Activated B cell treated with CpG ODN at 0.5 μM for 24 hours (primary cell): Measurements from ENCODE around the gene DAPK2. TPM values are rescaled to one million over a fixed set of nuclear protein-coding genes. Genes with fewer than 3 reads are reported as not detected.

ENCODE experiments used
- ATAC-seq: fragments of 200-7000 bp; cut with Tn5 transposase; one replicate; pipeline ENCODE4 v1.10.0; 2021; ENCODE audit warnings: low read depth, mild to moderate bottlenecking, moderate library complexity
- CTCF ChIA-PET: fragments of 350-600 bp; sonication (Branson Sonifier 250); formaldehyde crosslinking; loops from one replicate; lab custom pipeline; 2021; ENCODE audit warnings: antibody characterized with exemption; lab: Charles Lee
- POLR2A ChIA-PET: fragments of 350-600 bp; sonication (Branson Sonifier 250); formaldehyde crosslinking; loops from one replicate; lab custom pipeline; 2021; ENCODE audit warnings: antibody characterized with exemption; lab: Charles Lee
- DNase-seq: peaks from one replicate; pipeline ENCODE4 v3.0.0; 2022
- H3K27ac Mint-ChIP-seq: one replicate; pipeline ENCODE4 v1.8.0; 2020; ENCODE audit warnings: mixed read lengths
- H3K27me3 Mint-ChIP-seq: one replicate; pipeline ENCODE4 v1.8.0; 2021; ENCODE audit warnings: mixed read lengths
- H3K36me3 Mint-ChIP-seq: one replicate; pipeline ENCODE4 v1.8.0; 2021; ENCODE audit warnings: low read depth, mixed read lengths
- H3K4me1 Mint-ChIP-seq: one replicate; pipeline ENCODE4 v1.8.0; 2021; ENCODE audit warnings: mixed read lengths
- H3K4me3 Mint-ChIP-seq: one replicate; pipeline ENCODE4 v1.8.0; 2020; ENCODE audit warnings: mild to moderate bottlenecking, mixed read lengths
- H3K9me3 Mint-ChIP-seq: one replicate; pipeline ENCODE4 v1.8.0; 2020; ENCODE audit warnings: mixed read lengths
- CTCF ChIP-seq: fragments of 200-600 bp; IDR thresholded peaks from one replicate; pipeline ENCODE4 v1.8.0; 2022; ENCODE audit warnings: antibody characterized with exemption, mild to moderate bottlenecking
- intact Hi-C: fragments of 100-400 bp; cut with micrococcal nuclease; formaldehyde crosslinking; loops from one replicate; pipeline ENCODE4 v1.15.1; 2024
- total RNA-seq: library from RNA; stranded (reverse); gene quantifications from 2 replicates; pipeline ENCODE4 v1.2.3, GENCODE V29; 2022

Gene DAPK2
- total RNA-seq, 1 donor from 2014 or later, result 4.3 TPM

DNA sequence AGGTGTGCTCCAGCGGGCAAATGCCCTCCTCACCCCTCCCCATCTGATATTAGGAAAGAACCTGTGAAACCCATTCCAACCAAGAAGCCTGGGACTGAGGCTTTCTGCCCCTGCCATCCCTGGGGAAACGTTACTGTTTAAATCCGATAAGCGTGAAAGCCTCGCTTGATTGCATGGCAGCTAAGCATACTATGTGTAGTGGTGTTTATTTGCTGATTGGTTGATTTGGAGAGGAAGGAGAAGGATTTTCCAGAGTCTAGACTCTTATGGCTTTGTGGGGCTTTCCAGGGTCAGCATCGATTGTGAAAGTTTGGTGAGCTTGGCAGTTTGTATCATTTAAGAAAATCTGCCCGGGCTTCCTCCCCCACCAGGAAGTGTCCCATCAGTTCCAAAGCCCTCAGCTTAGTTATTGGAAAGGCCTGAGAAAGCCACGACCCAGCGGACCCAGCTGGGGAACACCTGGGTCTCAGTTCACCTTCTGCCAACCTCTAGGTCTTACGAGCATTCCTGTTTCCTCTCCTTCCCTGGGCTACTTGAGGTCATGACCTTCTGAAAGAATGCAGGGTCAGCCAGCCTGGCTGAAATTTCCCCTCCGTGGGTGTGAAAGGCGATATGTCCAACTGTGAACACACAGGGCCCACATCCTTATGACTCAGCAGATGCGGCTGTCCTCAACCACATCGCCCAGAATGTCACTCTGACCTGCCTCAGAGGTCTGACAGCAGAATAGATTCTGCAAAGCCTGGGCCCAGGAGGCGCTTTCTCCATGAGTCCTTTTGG, 149.8 kb downstream of the DAPK2 start:
- peaks cover 45% of the 10 kb centered on the region for H3K4me1 Mint-ChIP-seq
- ATAC-seq, result no peak
- ChIA-PET POLR2A (no interaction called here), CTCF (no interaction called here)
- no peak for DNase-seq
- no peaks in the 10 kb centered on the region for H3K9me3 Mint-ChIP-seq
- intact Hi-C loops, result no loop called here
- TF ChIP-seq CTCF, result no peak
- H3K27me3 Mint-ChIP-seq, result no peaks in the 10 kb centered on the region
- H3K4me3 Mint-ChIP-seq, result no peak overlapping the region
- H3K27ac Mint-ChIP-seq, result no peak overlapping the region
- H3K36me3 Mint-ChIP-seq, result no peaks in the 10 kb centered on the region

- H3K27me3 Mint-ChIP-seq, result no peaks in the 10 kb centered on the region
- DNase-seq (no peak), ATAC-seq (no peak)
- no peak overlapping the region for H3K27ac Mint-ChIP-seq
- H3K4me1 Mint-ChIP-seq, result peaks cover 49% of the 10 kb centered on the region
- ChIA-PET CTCF (interaction anchor here (8.0 kb wide), 1 partner anchor 142 kb away, joined by 100 read pairs; no protein-coding TSS in a partner anchor), POLR2A (no interaction called here)
- intact Hi-C loops, result no loop called here
- TF ChIP-seq CTCF, result no peak
- no peaks in the 10 kb centered on the region for H3K9me3 Mint-ChIP-seq
- no peak overlapping the region for H3K4me3 Mint-ChIP-seq
- no peaks in the 10 kb centered on the region for H3K36me3 Mint-ChIP-seq
These were observed 150.5 kb downstream of the DAPK2 start for GRCh38 chr15:63895787-63896218.

- no peaks in the 10 kb centered on the region for H3K9me3 Mint-ChIP-seq
- ATAC-seq, result no peak
- POLR2A ChIA-PET, result no interaction called here
- no peak overlapping the region for H3K27ac Mint-ChIP-seq
- CTCF ChIA-PET, result interaction anchor here (1.2 to 8.0 kb wide), 2 partner anchors 141 to 172 kb away, joined by 3 to 100 read pairs; no protein-coding TSS in a partner anchor
- H3K27me3 Mint-ChIP-seq, result no peaks in the 10 kb centered on the region
- no peak overlapping the region for H3K4me3 Mint-ChIP-seq
- H3K36me3 Mint-ChIP-seq, result no peaks in the 10 kb centered on the region
- no peak for DNase-seq
- intact Hi-C loops, result no loop called here
- H3K4me1 Mint-ChIP-seq, result peaks cover 47% of the 10 kb centered on the region
- TF ChIP-seq CTCF, result no peak
These were observed 151.1 kb downstream of the DAPK2 start for GRCh38 chr15:63895194-63895593.

GRCh38 chr15:63894662-63894949, 151.7 kb downstream of the DAPK2 start:
- no peaks in the 10 kb centered on the region for H3K36me3 Mint-ChIP-seq
- ChIA-PET CTCF (interaction anchor here (1.2 to 8.0 kb wide), 3 partner anchors 51 to 173 kb away, joined by 3 to 100 read pairs (median 16); no protein-coding TSS in a partner anchor), POLR2A (no interaction called here)
- no peaks in the 10 kb centered on the region for H3K27me3 Mint-ChIP-seq
- H3K4me1 Mint-ChIP-seq, result peaks cover 46% of the 10 kb centered on the region
- ATAC-seq, result no peak
- no peak for DNase-seq
- intact Hi-C loops, result no loop called here
- no peak overlapping the region for H3K4me3 Mint-ChIP-seq
- H3K9me3 Mint-ChIP-seq, result no peaks in the 10 kb centered on the region
- no peak for TF ChIP-seq CTCF
- no peak overlapping the region for H3K27ac Mint-ChIP-seq

GRCh38 chr15:63893866-63894661, 152.2 kb downstream of the DAPK2 start:
- H3K36me3 Mint-ChIP-seq, result no peaks in the 10 kb centered on the region
- no peaks in the 10 kb centered on the region for H3K9me3 Mint-ChIP-seq
- DNase-seq (no peak), ATAC-seq (no peak)
- H3K4me3 Mint-ChIP-seq, result no peak overlapping the region
- no peak for TF ChIP-seq CTCF
- CTCF ChIA-PET, result interaction anchor here (1.0 to 8.0 kb wide), 4 partner anchors 52 to 173 kb away, joined by 3 to 100 read pairs (median 10); partner anchors contain the start of gene DAPK2
- peaks cover 41% of the 10 kb centered on the region for H3K4me1 Mint-ChIP-seq
- H3K27ac Mint-ChIP-seq, result no peak overlapping the region
- POLR2A ChIA-PET, result no interaction called here
- intact Hi-C loops, result loop anchor here (1.0 kb wide), 1 partner anchor 116 kb away; no protein-coding TSS in a partner anchor
- H3K27me3 Mint-ChIP-seq, result no peaks in the 10 kb centered on the region
